GM12801 (cell line): ENCODE data around the gene WDR88.

Experiments
- CTCF ChIP-seq: IDR thresholded peaks from one replicate; pipeline ENCODE4 v1.5.1; 2011; ENCODE audit warnings: control low read depth; ENCODE audit not compliant: insufficient read length; ENCODE audit errors: extremely low read depth

The WDR88 gene

GRCh38 chr19:33215438-33216197 lies 83.7 kb downstream of the WDR88 start:
- no peak for TF ChIP-seq CTCF

GRCh38 chr19:33216198-33216830 lies 84.4 kb downstream of the WDR88 start:
- no peak for TF ChIP-seq CTCF

GRCh38 chr19:33217881-33218280 lies 86.0 kb downstream of the WDR88 start:
- TF ChIP-seq CTCF, result no peak

- TF ChIP-seq CTCF, result no peak
These were observed 87.4 kb downstream of the WDR88 start for GRCh38 chr19:33219261-33219815.

GRCh38 chr19:33220115-33220514 lies 88.2 kb downstream of the WDR88 start:
- no peak for TF ChIP-seq CTCF

GRCh38 chr19:33220735-33221134 lies 88.8 kb downstream of the WDR88 start:
- no peak for TF ChIP-seq CTCF

- no peak for TF ChIP-seq CTCF
These were observed 89.7 kb downstream of the WDR88 start for GRCh38 chr19:33221638-33222037.
